GM08714 (cell line): ENCODE results near the gene PLCG2.
"Not testable (repeated sequence)": the region's sequence is repeated elsewhere in the genome, so short reads cannot be mapped to it uniquely, and the experiment has no call there.

Experiments used
- H3K4me3 ChIP-seq: fragments of 200-500 bp; sonication (Bioruptor generic); 2 replicates; pipeline ENCODE4 v1.5.1; 2014; ENCODE audit warnings: mild to moderate bottlenecking, low read length, inconsistent platforms
- ZNF274 ChIP-seq: IDR thresholded peaks from 2 replicates; pipeline ENCODE4 v1.6.1; 2012; ENCODE audit warnings: mild to moderate bottlenecking, low read depth, low read length

PLCG2 gene

DNA sequence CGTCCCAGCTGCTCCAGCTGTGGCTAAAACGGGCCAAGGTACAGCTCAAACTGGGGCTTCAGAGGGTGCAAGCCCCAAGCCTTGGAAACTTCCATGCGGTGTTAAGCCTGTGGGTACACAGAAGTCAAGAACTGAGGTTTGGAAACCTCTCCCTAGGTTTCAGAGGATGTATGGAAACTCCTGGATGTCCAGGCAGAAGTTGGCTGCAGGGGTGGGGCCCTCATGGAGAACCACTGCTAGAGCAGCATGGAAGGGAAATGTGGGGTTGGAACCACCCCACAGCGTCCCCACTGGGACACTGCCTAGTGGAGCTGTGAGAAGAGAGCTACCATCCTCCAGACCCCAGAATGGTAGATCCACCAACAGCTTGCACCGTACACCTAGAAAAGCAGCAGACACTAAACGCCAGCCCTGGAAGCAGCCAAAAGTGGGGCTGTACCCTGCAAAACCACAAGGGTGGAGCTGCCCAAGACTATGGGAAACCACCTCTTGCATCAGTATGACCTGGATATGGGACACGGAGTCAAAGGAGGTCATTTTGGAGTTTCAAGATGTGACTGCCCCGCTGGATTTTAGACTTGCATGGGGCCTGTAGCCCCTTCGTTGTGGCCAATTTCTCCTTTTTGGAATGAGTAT, 230.0 kb downstream of the PLCG2 start:
- H3K4me3 ChIP-seq: no peak overlapping the region
- TF ChIP-seq ZNF274: no peak

DNA sequence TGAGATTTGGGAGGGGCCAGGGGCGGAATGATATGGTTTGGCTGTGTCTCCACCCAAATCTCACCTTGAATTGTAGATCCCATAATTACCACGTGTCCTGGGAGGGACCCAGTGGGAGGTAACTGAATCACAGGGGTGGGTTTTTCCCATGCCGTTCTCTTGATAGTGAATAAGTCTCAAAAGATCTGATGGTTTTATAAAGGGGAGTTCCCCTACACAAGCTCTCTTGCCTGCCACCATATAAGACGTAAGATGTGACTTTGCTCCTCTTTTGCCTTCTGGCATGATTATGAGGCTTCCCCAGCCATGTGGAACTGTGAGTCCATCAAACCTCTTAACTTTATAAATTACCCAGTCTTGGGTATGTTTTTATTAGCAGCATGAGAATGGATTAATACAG, 230.7 kb downstream of the PLCG2 start:
- not testable (repeated sequence) for H3K4me3 ChIP-seq

DNA sequence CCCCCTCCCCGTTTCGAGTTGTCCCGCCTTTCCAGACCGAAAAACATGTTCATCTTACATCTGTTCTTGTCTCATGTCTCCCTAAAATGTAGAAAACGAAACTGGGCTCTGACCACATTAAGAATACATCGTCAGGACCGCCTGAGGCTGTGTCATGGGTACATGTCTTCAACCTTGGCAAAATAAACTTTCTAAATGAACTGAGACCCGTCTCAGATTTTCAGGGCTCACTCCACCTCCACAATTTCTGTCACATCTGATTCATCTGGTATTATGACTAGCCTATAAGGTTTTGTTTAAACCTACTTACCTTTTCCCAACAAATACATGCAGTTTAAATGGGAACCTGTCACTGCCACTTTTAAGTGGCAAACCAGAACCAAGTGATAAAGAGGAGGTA, 231.6 kb downstream of the PLCG2 start:
- H3K4me3 ChIP-seq: peak overlapping the region; percentile 68; the same call in 1 of the 2 replicates

DNA sequence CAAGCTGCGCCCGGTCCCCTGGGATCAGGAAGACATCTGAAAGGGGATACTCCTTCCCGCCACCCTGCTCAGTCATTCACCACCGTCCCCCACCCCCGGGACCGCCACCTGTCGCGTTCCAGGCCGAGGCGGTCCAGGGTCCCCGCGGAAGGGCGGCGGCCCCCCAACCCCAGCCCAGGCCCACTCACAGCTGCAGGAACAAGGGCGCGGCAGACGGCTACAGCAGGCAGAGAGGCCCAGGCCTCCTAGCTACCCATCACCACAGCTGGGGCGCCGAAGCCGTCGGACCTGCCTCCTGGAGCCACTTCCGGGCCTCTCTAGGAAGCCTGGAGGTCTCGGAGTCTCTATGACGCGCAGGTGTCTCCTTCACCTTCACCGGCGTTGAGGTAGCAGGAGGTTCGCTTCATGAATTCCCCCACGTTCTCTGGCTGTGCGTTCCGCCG, 232.1 kb downstream of the PLCG2 start, which contains the start of gene SDR42E1:
Gene SDR42E1, minus strand, starts transcription at position 272 of the 443 bp plus-strand sequence. CDS start 10,612 bp downstream, outside the sequence.
- TF ChIP-seq ZNF274: no peak
- peak within 1 kb of the TSS; percentile 68; the same call in 1 of the 2 replicates for H3K4me3 ChIP-seq

More for the DNA sequence above, 231.6 kb downstream of the PLCG2 start:
- TF ChIP-seq ZNF274: no peak
